ENCODE data around the gene SMPD4.
"Not testable (repeated sequence)": the region's sequence is repeated elsewhere in the genome, so short reads cannot be mapped to it uniquely, and the experiment has no call there.

Gene SMPD4

DNA sequence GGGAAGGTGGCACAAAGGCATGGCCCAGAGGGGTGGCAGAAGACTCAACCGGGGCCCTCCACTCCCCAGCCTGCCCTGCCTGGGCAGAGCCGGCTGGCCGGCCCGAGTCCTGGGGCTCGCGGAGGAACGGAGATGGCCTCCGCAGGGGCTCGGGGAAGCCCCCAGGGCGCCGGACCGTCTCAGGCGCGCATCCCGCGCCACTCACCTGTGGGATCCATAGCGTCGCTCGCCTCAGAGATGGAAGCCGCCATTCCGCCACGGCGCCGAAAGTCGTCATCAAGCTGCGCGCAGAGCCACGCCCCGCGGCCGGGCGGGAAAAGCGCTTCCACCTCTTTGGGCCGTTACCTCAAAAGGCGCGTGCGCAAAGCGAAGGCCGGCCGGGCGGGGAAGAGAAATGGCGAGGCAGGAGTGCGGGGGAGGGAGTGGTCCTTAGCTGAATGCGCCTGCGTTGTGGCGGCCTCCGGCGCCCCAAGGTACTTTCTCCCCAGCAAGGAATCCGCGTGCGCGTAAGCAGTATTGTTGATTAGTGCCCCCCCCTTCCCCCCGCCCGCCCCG lies at the start of gene SMPD4:
Gene SMPD4, minus strand, starts transcription at position 278 of the 555 bp plus-strand sequence. CDS start 5,010 bp downstream, outside the sequence.
- peak; percentile 98 for DNase-seq

GRCh38 chr2:130230907-130231306 lies 49.5 kb upstream of the SMPD4 start:
- DNase-seq: not testable (repeated sequence)

DNA sequence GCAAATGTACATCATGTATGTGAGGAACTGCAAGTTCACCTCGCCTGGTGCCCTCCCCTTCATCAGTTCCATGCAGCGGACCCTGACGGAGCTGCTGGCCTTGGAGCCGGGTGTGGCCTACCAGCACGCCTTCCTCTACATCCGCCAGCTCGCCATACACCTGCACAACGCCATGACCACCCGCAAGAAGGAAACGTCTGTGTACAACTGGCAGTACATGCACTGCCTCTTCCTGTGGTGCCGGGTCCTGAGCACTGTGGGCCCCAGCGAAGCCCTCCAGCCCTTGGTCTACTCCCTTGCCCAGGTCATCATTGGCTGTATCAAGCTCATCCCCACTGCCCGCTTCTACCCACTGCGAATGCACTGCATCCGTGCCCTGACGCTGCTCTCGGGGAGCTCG lies 49.0 kb upstream of the SMPD4 start:
- not testable (repeated sequence) for DNase-seq

- DNase-seq: peak; percentile 27
These were observed 47.7 kb upstream of the SMPD4 start for GRCh38 chr2:130229161-130229510.

DNA sequence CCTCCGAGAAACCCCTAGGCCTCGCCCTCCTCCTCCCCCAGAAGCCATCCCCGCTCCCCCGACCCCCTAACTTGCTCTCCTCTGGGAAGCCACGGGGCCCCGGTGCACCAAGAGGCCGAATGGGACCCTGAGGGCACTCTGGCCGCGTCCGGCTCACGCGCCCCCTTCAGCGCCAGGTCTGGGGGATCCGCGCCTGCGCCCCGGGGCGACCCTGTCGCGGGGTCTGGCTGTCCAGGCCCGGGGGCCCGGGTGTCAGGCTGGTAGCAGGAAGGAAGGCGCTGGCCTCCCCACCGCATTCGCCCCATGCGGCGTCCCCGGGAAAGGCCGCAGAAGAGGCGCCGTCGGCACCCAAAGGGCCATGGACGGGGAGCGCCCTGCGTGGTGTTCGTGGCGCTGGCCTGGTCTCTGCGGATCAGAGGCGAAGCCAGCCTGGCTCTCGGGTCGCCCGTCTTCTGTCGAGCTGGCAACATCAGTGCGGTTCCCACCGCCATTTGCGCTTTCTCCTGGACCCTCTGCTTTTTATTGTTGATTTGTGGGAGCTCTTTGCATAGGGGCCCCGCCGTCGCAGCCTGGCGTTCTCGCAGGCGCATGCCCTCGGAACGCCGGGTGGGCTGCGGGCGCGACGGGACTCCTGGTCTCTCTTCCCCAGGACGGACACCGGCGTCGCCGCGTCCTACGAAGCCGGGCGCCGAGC lies 47.2 kb upstream of the SMPD4 start:
- not testable (repeated sequence) for DNase-seq

- not testable (repeated sequence) for DNase-seq
These were observed 46.6 kb upstream of the SMPD4 start for GRCh38 chr2:130228005-130228404.

DNA sequence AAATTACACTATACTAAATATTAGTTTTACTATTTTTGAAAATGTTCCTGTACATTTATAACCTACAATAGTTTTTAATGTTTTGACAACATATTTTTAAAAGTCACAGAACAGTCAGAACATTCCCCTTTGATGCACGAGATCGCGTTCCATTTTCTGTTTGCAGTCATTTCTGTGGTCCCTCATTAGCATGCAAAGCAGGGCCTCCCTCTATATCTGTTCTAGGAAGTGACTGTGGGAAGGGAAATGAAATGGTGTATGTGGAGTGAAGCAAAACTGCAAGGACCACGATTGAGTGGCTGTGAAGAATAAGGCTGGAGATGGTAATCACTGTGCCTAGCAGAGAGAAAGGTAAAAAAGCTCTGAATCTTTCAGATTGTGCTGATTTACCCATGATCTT lies 41.1 kb upstream of the SMPD4 start:
- not testable (repeated sequence) for DNase-seq

- DNase-seq: not testable (repeated sequence)
These were observed 39.1 kb upstream of the SMPD4 start for GRCh38 chr2:130220505-130220904.

DNA sequence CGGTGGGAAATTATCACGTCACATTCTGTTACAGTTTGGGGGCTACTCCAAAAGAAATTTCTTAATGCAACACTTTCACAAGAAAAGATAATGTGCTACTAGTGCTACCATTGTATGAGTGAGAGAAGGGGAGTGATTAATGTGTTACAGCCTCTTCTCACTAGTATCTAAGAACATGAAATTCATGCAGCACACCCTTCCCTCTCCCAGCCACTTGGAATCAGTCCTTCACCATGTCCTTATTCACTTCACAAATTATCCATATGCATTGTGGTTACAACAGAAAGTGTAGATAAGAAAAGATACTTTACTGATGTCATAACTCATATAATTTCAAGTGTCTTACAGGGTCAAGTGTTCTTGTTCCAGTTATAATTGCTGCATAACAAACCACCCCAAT lies 37.7 kb upstream of the SMPD4 start:
- DNase-seq: not testable (repeated sequence)

DNA sequence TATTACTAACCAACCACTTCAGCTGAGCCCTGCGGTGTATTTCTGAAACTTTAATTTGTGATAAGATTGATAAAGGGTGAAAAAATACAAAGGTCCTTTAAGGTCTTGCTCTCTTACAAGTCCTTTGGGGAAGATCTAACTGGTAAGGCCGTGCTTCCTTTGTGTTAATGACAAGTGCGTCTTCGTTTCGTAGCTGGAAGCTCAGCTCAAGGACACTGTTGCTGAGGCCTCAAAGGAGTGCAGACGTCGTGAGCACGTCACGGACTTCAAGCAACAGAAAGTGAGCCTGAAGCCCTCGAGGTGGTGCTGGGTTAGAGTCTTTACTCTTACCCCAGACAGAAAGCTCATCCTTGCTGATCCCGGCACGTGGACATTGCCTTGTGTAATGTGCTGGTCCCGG lies 25.6 kb upstream of the SMPD4 start:
- not testable (repeated sequence) for DNase-seq

- DNase-seq: not testable (repeated sequence)
These were observed 21.7 kb upstream of the SMPD4 start for GRCh38 chr2:130203150-130203549.

DNA sequence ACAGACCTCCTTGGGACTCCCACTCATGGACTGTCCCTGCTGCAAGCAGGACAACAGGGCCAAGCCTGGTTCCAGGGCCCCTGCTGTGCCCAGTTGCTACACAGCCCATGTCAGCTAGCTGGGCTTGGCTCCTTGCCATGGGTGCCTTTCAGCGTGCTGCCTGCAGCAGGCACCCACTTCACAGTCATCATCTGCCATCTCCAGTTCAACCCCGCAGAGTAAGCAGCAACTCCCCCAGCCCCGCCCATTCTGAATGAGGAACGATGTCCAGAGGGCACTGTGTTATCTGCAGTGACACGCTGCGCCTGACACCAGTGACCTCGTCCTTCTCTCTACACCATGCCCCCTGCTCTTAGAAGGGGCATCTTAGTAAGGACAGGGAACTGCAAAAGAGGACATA lies 21.1 kb upstream of the SMPD4 start:
- DNase-seq: not testable (repeated sequence)

- no peak for DNase-seq
These were observed 16.9 kb upstream of the SMPD4 start, which contains the start of gene TUBA3E for GRCh38 chr2:130198343-130198742. TSS of gene TUBA3E (minus strand) at chr2:130198439. CDS start at chr2:130198360, 79 bp downstream.

- not testable (repeated sequence) for DNase-seq
These were observed 14.7 kb upstream of the SMPD4 start for GRCh38 chr2:130196052-130196451.

GRCh38 chr2:130195089-130195635 lies 13.8 kb upstream of the SMPD4 start:
- not testable (repeated sequence) for DNase-seq

DNA sequence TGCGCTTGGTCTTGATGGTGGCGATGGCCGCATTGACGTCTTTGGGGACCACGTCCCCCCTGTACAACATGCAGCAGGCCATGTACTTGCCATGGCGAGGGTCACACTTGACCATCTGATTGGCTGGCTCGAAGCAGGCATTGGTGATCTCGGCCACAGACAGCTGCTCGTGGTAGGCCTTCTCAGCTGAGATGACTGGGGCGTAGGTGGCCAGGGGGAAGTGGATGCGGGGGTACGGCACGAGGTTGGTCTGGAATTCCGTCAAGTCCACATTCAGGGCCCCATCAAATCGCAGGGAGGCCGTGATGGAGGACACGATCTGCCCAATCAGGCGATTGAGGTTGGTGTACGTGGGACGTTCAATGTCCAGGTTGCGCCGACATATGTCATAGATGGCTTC lies 12.4 kb upstream of the SMPD4 start:
- DNase-seq: not testable (repeated sequence)

DNA sequence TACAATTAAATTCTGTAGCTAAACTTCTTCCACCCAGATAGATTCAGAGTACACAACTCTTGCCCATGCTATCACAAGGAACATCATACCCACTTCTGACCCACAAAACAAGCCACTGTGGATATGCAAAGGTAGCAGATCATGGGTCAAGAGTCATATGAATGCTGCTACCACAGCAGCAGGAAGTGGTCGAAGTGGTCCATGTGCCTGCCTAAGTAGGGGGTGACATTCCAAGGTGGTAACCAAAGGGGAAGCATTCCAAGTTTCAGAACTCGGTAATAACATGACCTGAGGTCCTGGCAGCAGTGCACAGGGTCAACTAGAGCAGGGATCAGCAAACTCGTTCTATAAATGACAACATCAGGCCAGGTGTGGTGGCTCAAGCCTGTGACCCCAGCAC lies 11.0 kb upstream of the SMPD4 start:
- not testable (repeated sequence) for DNase-seq

- not testable (repeated sequence) for DNase-seq
These were observed 9.9 kb upstream of the SMPD4 start for GRCh38 chr2:130191319-130191718.

- no peak for DNase-seq
These were observed 8.8 kb upstream of the SMPD4 start for GRCh38 chr2:130190237-130190636.

DNA sequence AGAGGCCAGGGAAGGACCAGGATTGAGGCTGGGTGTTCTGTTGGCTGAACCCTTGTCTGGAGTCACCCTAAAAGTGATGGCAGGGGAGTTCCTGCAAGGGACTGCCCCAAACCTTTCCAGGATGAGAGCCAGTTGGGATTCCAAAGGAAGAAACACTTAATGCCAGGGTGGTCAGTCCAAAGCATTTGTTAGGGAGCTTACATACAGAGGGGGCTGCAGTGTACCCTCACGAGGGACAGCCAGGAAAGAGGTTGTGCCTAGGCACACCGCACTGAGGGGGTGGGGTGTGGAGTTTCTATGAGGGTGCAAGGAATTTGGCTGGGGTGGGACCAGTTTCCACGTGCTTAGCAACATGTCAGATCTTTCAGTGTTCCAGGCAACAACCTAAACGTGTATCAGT lies 7.6 kb upstream of the SMPD4 start:
- DNase-seq: not testable (repeated sequence)

- not testable (repeated sequence) for DNase-seq
These were observed 6.7 kb upstream of the SMPD4 start for GRCh38 chr2:130187859-130188792.

DNA sequence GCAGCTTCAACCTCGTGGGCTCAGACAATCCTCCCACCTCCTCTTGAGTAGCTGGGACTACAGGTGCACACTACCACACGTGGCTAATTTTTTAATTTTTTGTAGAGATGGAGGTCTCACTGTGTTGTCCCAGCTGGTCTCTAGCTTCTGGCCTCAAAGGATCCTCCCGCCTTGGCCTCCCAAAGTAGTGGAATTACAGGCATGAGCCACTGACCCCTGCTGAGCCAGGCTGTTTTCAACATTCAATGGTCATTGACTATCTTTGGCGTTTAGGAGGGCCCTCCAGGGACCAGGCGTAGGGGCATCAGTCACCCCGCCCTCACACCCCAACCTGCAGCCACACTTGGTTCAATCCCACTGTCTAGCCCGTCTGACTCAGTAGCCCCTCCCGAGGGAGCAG lies 5.9 kb upstream of the SMPD4 start:
- no peak for DNase-seq

DNA sequence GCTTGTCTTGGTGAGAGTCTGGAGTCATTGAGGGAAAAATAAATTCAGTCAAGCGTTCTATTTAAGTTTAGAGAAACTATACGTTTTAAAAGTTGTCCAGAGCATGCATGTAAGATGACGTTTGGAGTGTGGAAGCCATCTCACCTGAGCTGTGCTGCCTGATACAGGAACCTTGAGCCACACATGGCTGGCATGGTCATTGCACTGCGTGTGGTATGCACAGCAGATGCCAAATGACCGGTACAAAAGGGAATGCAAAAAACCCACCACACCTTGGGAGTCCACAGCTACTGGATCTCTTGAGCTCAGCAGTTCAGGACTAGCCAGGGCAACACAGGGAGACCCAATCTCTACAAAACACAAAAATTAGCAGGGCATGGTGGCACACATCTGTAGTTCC lies 5.0 kb upstream of the SMPD4 start:
- DNase-seq: no peak

Data from CD4-positive, alpha-beta T cell treated with Interleukin-6 for 4 hours (primary cell).